ENCODE results near the gene GPR119. TPM values are rescaled to one million over a fixed set of nuclear protein-coding genes. Genes with fewer than 3 reads are reported as not detected.
"Not testable (repeated sequence)": the region's sequence is repeated elsewhere in the genome, so short reads cannot be mapped to it uniquely, and the experiment has no call there.

The GPR119 gene
- total RNA-seq, 3 donors from 2014 or later (not counting 1 experiment from before 2014, with no cell fraction given): not detected

- H3K27ac Mint-ChIP-seq: no peak overlapping the region
- Histone ChIP-seq H3K27ac (ENCODE audit: low read length) (no peak overlapping the region), H3K9me3 (ENCODE audit: control insufficient read depth, insufficient read depth, low read length) (no peaks in the 10 kb centered on the region), H3K27me3 (ENCODE audit: control insufficient read depth, insufficient read depth, low read length) (no peaks in the 10 kb centered on the region), H3K4me3 (ENCODE audit: low read length) (no peak overlapping the region), H3K4me1 (ENCODE audit: control insufficient read depth, insufficient read depth, low read length) (no peaks in the 10 kb centered on the region), H3K36me3 (ENCODE audit: control insufficient read depth, insufficient read depth, low read length) (no peaks in the 10 kb centered on the region)
- no peak overlapping the region for H3K4me3 Mint-ChIP-seq
- no peak for ATAC-seq
- 82% methylated on average over 5 of the region's 5 CpGs for WGBS (ENCODE audit: insufficient coverage)
- H3K27me3 Mint-ChIP-seq (ENCODE audit: low read depth in 2 of 2): peaks cover 3 to 54% of the 10 kb centered on the region in 2 donors
- TF ChIP-seq, protein P1, sequence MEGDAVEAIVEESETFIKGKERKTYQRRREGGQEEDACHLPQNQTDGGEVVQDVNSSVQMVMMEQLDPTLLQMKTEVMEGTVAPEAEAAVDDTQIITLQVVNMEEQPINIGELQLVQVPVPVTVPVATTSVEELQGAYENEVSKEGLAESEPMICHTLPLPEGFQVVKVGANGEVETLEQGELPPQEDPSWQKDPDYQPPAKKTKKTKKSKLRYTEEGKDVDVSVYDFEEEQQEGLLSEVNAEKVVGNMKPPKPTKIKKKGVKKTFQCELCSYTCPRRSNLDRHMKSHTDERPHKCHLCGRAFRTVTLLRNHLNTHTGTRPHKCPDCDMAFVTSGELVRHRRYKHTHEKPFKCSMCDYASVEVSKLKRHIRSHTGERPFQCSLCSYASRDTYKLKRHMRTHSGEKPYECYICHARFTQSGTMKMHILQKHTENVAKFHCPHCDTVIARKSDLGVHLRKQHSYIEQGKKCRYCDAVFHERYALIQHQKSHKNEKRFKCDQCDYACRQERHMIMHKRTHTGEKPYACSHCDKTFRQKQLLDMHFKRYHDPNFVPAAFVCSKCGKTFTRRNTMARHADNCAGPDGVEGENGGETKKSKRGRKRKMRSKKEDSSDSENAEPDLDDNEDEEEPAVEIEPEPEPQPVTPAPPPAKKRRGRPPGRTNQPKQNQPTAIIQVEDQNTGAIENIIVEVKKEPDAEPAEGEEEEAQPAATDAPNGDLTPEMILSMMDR (IDR thresholded peaks at IDR 0.05): no peak
- H3K9me3 Mint-ChIP-seq: no peaks in the 10 kb centered on the region
- H3K36me3 Mint-ChIP-seq: no peaks in the 10 kb centered on the region
- no peak for DNase-seq
- intact Hi-C loops (cut with micrococcal nuclease): no loop called here
- H3K4me1 Mint-ChIP-seq: no peaks in the 10 kb centered on the region
These were observed 934 bp upstream of the GPR119 start for GRCh38 chrX:130386408-130386808.

- Histone ChIP-seq H3K27ac (ENCODE audit: low read length) (no peak overlapping the region), H3K27me3 (ENCODE audit: control insufficient read depth, insufficient read depth, low read length) (no peaks in the 10 kb centered on the region), H3K4me3 (ENCODE audit: low read length) (no peak overlapping the region), H3K36me3 (ENCODE audit: control insufficient read depth, insufficient read depth, low read length) (no peaks in the 10 kb centered on the region), H3K4me1 (ENCODE audit: control insufficient read depth, insufficient read depth, low read length) (no peaks in the 10 kb centered on the region), H3K9me3 (ENCODE audit: control insufficient read depth, insufficient read depth, low read length) (no peaks in the 10 kb centered on the region)
- H3K4me1 Mint-ChIP-seq: no peaks in the 10 kb centered on the region
- TF ChIP-seq, protein P1 (IDR thresholded peaks at IDR 0.05): no peak
- no peaks in the 10 kb centered on the region for H3K36me3 Mint-ChIP-seq
- WGBS (ENCODE audit: insufficient coverage): 61% methylated on average over 4 of the region's 5 CpGs
- H3K4me3 Mint-ChIP-seq: no peak overlapping the region
- no peak overlapping the region for H3K27ac Mint-ChIP-seq
- intact Hi-C loops (cut with micrococcal nuclease): no loop called here
- no peak for ATAC-seq
- peaks cover 3 to 29% of the 10 kb centered on the region in 2 donors for H3K27me3 Mint-ChIP-seq (ENCODE audit: low read depth in 2 of 2)
- no peaks in the 10 kb centered on the region for H3K9me3 Mint-ChIP-seq
- no peak for DNase-seq
These were observed 7.3 kb downstream of the GPR119 start for GRCh38 chrX:130378024-130378669.

DNA sequence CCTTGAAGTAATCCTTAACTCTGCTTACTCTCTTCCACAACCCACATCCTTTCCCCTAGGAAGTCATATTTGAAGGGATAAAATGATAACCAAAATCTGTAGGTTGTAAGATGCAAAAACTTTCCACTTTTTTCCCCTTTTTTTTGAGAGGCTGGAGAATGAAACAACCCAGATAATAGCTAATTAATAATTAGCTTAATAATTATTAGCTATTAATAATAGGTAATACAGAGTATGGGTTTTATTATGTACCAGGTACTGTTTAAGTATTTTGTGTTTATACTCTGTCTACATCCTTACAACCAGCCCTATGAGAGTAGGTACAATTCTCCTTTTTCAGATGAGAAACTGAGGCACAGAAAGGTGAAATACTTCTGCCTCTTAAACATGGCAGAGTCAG, 9.4 kb downstream of the GPR119 start:
- Histone ChIP-seq H3K27ac (ENCODE audit: low read length) (no peak overlapping the region), H3K4me3 (ENCODE audit: low read length) (no peak overlapping the region), H3K9me3 (ENCODE audit: control insufficient read depth, insufficient read depth, low read length) (no peaks in the 10 kb centered on the region), H3K27me3 (ENCODE audit: control insufficient read depth, insufficient read depth, low read length) (no peaks in the 10 kb centered on the region), H3K36me3 (ENCODE audit: control insufficient read depth, insufficient read depth, low read length) (no peaks in the 10 kb centered on the region), H3K4me1 (ENCODE audit: control insufficient read depth, insufficient read depth, low read length) (no peaks in the 10 kb centered on the region)
- no peaks in the 10 kb centered on the region for H3K4me1 Mint-ChIP-seq
- H3K27me3 Mint-ChIP-seq (ENCODE audit: low read depth in 2 of 2): peaks cover 0 to 9% of the 10 kb centered on the region in 2 donors
- DNase-seq (no peak), ATAC-seq (no peak)
- H3K9me3 Mint-ChIP-seq: no peaks in the 10 kb centered on the region
- TF ChIP-seq, protein P1 (IDR thresholded peaks at IDR 0.05): no peak
- no peak overlapping the region for H3K27ac Mint-ChIP-seq
- H3K36me3 Mint-ChIP-seq: no peaks in the 10 kb centered on the region
- intact Hi-C loops (cut with micrococcal nuclease): no loop called here
- no peak overlapping the region for H3K4me3 Mint-ChIP-seq

DNA sequence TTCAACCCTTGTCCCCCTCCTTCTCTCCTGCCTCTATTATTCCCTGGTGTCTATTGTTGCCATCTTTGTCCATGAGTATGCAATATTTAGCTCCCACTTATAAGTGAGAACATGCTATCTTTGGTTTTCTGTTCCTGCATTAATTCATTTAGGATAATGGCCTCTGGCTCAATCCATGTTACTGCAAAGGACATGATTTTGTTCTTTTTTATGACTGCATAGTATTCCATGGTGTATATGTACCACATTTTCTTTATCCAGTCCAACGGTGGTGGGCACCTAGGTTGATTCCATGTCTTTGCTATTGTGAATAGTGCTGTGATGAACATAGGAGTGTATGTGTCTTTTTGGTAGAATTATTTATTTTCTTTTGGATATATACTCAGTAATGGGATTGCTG, 33.4 kb downstream of the GPR119 start:
- H3K36me3 ChIP-seq (ENCODE audit: control insufficient read depth, insufficient read depth, low read length); ATAC-seq; H3K27me3 Mint-ChIP-seq (ENCODE audit: low read depth in 2 of 2); H3K27me3 ChIP-seq (ENCODE audit: control insufficient read depth, insufficient read depth, low read length); H3K9me3 Mint-ChIP-seq; intact Hi-C loops (cut with micrococcal nuclease); H3K4me3 Mint-ChIP-seq; H3K4me1 ChIP-seq (ENCODE audit: control insufficient read depth, insufficient read depth, low read length); H3K9me3 ChIP-seq (ENCODE audit: control insufficient read depth, insufficient read depth, low read length); H3K4me1 Mint-ChIP-seq; DNase-seq; H3K36me3 Mint-ChIP-seq; H3K27ac Mint-ChIP-seq; H3K27ac ChIP-seq (ENCODE audit: low read length); H3K4me3 ChIP-seq (ENCODE audit: low read length): not testable (repeated sequence)
- WGBS (ENCODE audit: insufficient coverage): no CpG with 5 or more reads among the region's 1 CpG
